ENCODE data around the gene OR8H2. TPM values are rescaled to one million over a fixed set of nuclear protein-coding genes. Genes with fewer than 3 reads are reported as not detected.

OR8H2 gene
- total RNA-seq (2022; extraction: Qiagen RNA extraction): not detected in 5 replicates

GRCh38 chr11:56103210-56103737 lies at the start of gene OR8H2:
TSS of gene OR8H2 (plus strand) at chr11:56103687. CDS start at chr11:56105043, 1,356 bp downstream.

GRCh38 chr11:56093008-56093407 lies 10.5 kb upstream of the OR8H2 start, which contains the start of gene OR8I2:
TSS of gene OR8I2 (plus strand) at chr11:56093308. CDS start at chr11:56093308, 0 bp downstream.

GRCh38 chr11:56122073-56122472 lies 18.6 kb downstream of the OR8H2 start, which contains the start of gene OR8H3:
TSS of gene OR8H3 (plus strand) at chr11:56122373. CDS start at chr11:56122373, 0 bp downstream.

GRCh38 chr11:56140151-56140661 lies 36.7 kb downstream of the OR8H2 start, which contains the start of gene OR8J3:
TSS of gene OR8J3 (minus strand) at chr11:56140201. CDS start at chr11:56137718, 2,483 bp downstream.

Other genes starting within 250 kb of the OR8H2 start
- gene TRIM51, start 220.4 kb upstream of the OR8H2 start, total RNA-seq (2022; extraction: Qiagen RNA extraction): not detected in 5 replicates
- not detected in 5 replicates for gene OR5W2, start 189.1 kb upstream of the OR8H2 start, total RNA-seq (2022; extraction: Qiagen RNA extraction)
- gene OR5I1, start 167.3 kb upstream of the OR8H2 start, total RNA-seq (2022; extraction: Qiagen RNA extraction): not detected in 5 replicates
- not detected in 5 replicates for gene OR10AG1, start 133.7 kb upstream of the OR8H2 start, total RNA-seq (2022; extraction: Qiagen RNA extraction)
- gene OR5F1, start 109.1 kb upstream of the OR8H2 start, total RNA-seq (2022; extraction: Qiagen RNA extraction): not detected in 5 replicates
- gene OR5AS1, start 76.0 kb upstream of the OR8H2 start, total RNA-seq (2022; extraction: Qiagen RNA extraction): not detected in 5 replicates
- gene OR8I2, start 10.4 kb upstream of the OR8H2 start, total RNA-seq (2022; extraction: Qiagen RNA extraction): not detected in 5 replicates
- not detected in 5 replicates for gene OR8H3, start 18.7 kb downstream of the OR8H2 start, total RNA-seq (2022; extraction: Qiagen RNA extraction)
- not detected in 5 replicates for gene OR8J3, start 36.5 kb downstream of the OR8H2 start, total RNA-seq (2022; extraction: Qiagen RNA extraction)
- not detected in 5 replicates for gene OR8K5, start 56.6 kb downstream of the OR8H2 start, total RNA-seq (2022; extraction: Qiagen RNA extraction)
- not detected in 5 replicates for gene OR5J2, start 72.9 kb downstream of the OR8H2 start, total RNA-seq (2022; extraction: Qiagen RNA extraction)
- gene OR5T2, start 130.6 kb downstream of the OR8H2 start, total RNA-seq (2022; extraction: Qiagen RNA extraction): not detected in 5 replicates
- not detected in 5 replicates for gene OR5T3, start 148.6 kb downstream of the OR8H2 start, total RNA-seq (2022; extraction: Qiagen RNA extraction)
- not detected in 5 replicates for gene OR5T1, start 170.5 kb downstream of the OR8H2 start, total RNA-seq (2022; extraction: Qiagen RNA extraction)
- not detected in 5 replicates for gene OR8H1, start 188.6 kb downstream of the OR8H2 start, total RNA-seq (2022; extraction: Qiagen RNA extraction)
- gene OR8K3, start 211.5 kb downstream of the OR8H2 start, total RNA-seq (2022; extraction: Qiagen RNA extraction): not detected in 5 replicates
- not detected in 5 replicates for gene OR8K1, start 242.4 kb downstream of the OR8H2 start, total RNA-seq (2022; extraction: Qiagen RNA extraction)

Data from A549 treated with Mapracorat at 1 μM for 4 hours (cell line).